IPS-20b (cell line): ENCODE measurements around the gene MAP3K14.

Source experiments
- H3K27ac ChIP-seq: one replicate; pipeline ENCODE4 v1.5.1; 2013; ENCODE audit warnings: low read length
- H3K27me3 ChIP-seq: 2 replicates; pipeline ENCODE4 v1.6.1; 2013; ENCODE audit warnings: mild to moderate bottlenecking, low read length, inconsistent platforms; ENCODE audit not compliant: insufficient read depth
- H3K36me3 ChIP-seq: 2 replicates; pipeline ENCODE4 v1.6.1; 2013; ENCODE audit warnings: low read depth, mild to moderate bottlenecking, inconsistent platforms, low read length, moderate library complexity; ENCODE audit not compliant: insufficient read depth
- H3K4me1 ChIP-seq: 2 replicates; pipeline ENCODE4 v1.6.1; 2013; ENCODE audit warnings: mild to moderate bottlenecking, control low read depth, inconsistent platforms, low read length, moderate library complexity; ENCODE audit not compliant: insufficient read depth
- H3K4me3 ChIP-seq: 2 replicates; pipeline ENCODE4 v1.5.1; 2013; ENCODE audit warnings: mild to moderate bottlenecking, low read length, inconsistent platforms
- H3K9ac ChIP-seq: 2 replicates; pipeline ENCODE4 v1.6.1; 2013; ENCODE audit warnings: low read depth, mild to moderate bottlenecking, inconsistent platforms, low read length, moderate library complexity
- H3K9me3 ChIP-seq: 2 replicates; pipeline ENCODE4 v1.6.1; 2013; ENCODE audit warnings: mild to moderate bottlenecking, low read depth, low read length, inconsistent platforms; ENCODE audit not compliant: insufficient read depth

The MAP3K14 gene

GRCh38 chr17:45316434-45317110, at the start of gene MAP3K14:
MAP3K14 (minus strand) TSS chr17:45317020; CDS start chr17:45290745, 26,275 bp downstream.
- H3K4me1 ChIP-seq, result peaks cover 7% of the 10 kb centered on the region
- H3K36me3 ChIP-seq, result no peaks in the 10 kb centered on the region
- peak within 1 kb of the TSS; percentile 75 for H3K4me3 ChIP-seq
- no peak within 1 kb of the TSS for H3K27ac ChIP-seq
- peak within 1 kb of the TSS; percentile 70; the same call in 1 of the 2 replicates for H3K9ac ChIP-seq
- peaks cover 16% of the 10 kb centered on the region for H3K27me3 ChIP-seq
- no peaks in the 10 kb centered on the region for H3K9me3 ChIP-seq

DNA sequence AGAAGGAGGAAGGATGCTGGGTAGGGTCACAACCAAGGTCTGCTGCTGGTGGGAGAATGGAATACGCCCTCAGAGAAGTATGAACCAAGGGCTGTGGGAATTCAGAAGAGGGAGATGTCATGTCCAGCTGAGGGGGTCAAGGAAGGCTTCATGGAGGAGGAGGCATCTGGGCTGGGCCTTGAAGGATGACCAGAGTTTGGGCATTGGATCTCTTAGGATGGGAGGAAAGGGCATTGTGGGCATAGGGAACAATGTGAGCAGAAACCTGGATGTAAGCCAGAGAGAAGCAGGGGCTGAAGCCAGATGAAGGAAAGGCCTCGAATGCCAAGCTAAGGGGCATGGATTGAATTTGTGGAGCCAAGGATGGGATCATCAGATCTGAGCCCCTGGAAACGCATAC, 49.2 kb upstream of the MAP3K14 start:
- no peak overlapping the region for H3K27ac ChIP-seq
- H3K27me3 ChIP-seq, result no peaks in the 10 kb centered on the region

GRCh38 chr17:45364531-45365390, 47.9 kb upstream of the MAP3K14 start:
- no peaks in the 10 kb centered on the region for H3K9me3 ChIP-seq
- peaks cover 5% of the 10 kb centered on the region; the same call in 1 of the 2 replicates for H3K4me1 ChIP-seq
- H3K36me3 ChIP-seq, result no peaks in the 10 kb centered on the region
- peak overlapping the region; percentile 65; the same call in 1 of the 2 replicates for H3K9ac ChIP-seq
- no peak overlapping the region for H3K4me3 ChIP-seq
- H3K27me3 ChIP-seq, result no peaks in the 10 kb centered on the region
- H3K27ac ChIP-seq, result peak overlapping the region; percentile 63

More for the DNA sequence above, 49.2 kb upstream of the MAP3K14 start:
- H3K36me3 ChIP-seq, result no peaks in the 10 kb centered on the region
- no peak overlapping the region for H3K4me3 ChIP-seq
- H3K4me1 ChIP-seq, result peaks cover 9% of the 10 kb centered on the region
- H3K9me3 ChIP-seq, result no peaks in the 10 kb centered on the region
- no peak overlapping the region for H3K9ac ChIP-seq

GRCh38 chr17:45363498-45363897, 46.7 kb upstream of the MAP3K14 start:
- no peaks in the 10 kb centered on the region for H3K27me3 ChIP-seq
- H3K4me1 ChIP-seq, result peaks cover 5% of the 10 kb centered on the region; the same call in 1 of the 2 replicates
- no peak overlapping the region for H3K27ac ChIP-seq
- H3K9me3 ChIP-seq, result no peaks in the 10 kb centered on the region
- no peak overlapping the region for H3K9ac ChIP-seq
- no peak overlapping the region for H3K4me3 ChIP-seq
- no peaks in the 10 kb centered on the region for H3K36me3 ChIP-seq

DNA sequence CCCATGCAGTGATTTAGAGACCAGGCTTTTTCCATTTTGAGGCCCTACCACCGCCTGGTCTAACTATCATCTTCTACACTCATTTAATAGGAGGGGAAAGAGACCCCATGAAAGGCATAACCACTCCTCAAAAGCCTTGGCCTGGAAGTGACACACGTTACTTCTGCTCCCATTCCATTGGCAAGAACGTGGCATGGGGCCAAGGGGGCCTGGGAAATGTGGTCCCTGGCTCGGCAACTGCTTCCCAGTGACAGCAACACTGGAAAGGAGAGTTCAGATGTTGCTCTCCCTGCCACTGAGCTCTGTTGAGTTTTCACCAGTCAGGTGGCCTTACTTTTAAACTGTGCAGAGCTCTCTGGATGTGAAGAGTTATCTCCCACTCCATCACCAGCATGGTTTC, 45.2 kb upstream of the MAP3K14 start:
- Histone ChIP-seq H3K36me3 (no peaks in the 10 kb centered on the region), H3K4me3 (no peak overlapping the region), H3K9ac (no peak overlapping the region), H3K27me3 (no peaks in the 10 kb centered on the region), H3K4me1 (peaks cover 5% of the 10 kb centered on the region; the same call in 1 of the 2 replicates), H3K9me3 (no peaks in the 10 kb centered on the region), H3K27ac (no peak overlapping the region)

DNA sequence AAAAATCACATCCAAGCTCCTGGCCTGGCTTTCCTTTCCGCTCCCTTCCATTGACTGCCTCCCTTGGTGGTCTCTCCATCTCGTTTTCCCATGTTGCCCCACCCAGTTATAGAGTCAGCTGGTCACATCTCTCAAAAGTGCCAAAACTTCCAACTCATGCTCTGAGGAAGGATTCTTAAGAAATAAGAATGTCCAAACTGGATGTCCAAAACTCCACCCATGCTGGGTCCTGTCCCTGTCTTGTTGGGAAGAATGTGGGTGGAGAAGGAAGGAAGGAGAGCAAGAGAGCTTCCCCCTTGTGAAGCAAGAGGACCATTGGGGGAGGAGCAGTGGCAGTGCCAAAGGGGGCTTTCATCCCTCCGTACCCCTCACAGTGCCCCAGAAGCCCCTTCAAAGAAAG, 44.6 kb upstream of the MAP3K14 start:
- H3K27me3 ChIP-seq, result no peaks in the 10 kb centered on the region
- H3K4me3 ChIP-seq, result no peak overlapping the region
- H3K4me1 ChIP-seq, result peaks cover 5% of the 10 kb centered on the region; the same call in 1 of the 2 replicates
- H3K36me3 ChIP-seq, result no peaks in the 10 kb centered on the region
- no peak overlapping the region for H3K27ac ChIP-seq
- H3K9me3 ChIP-seq, result no peaks in the 10 kb centered on the region
- H3K9ac ChIP-seq, result no peak overlapping the region

GRCh38 chr17:45357364-45357997, 40.7 kb upstream of the MAP3K14 start:
- Histone ChIP-seq H3K4me3 (no peak overlapping the region), H3K27me3 (no peaks in the 10 kb centered on the region), H3K4me1 (no peaks in the 10 kb centered on the region), H3K9me3 (no peaks in the 10 kb centered on the region), H3K27ac (no peak overlapping the region), H3K9ac (no peak overlapping the region), H3K36me3 (no peaks in the 10 kb centered on the region)

DNA sequence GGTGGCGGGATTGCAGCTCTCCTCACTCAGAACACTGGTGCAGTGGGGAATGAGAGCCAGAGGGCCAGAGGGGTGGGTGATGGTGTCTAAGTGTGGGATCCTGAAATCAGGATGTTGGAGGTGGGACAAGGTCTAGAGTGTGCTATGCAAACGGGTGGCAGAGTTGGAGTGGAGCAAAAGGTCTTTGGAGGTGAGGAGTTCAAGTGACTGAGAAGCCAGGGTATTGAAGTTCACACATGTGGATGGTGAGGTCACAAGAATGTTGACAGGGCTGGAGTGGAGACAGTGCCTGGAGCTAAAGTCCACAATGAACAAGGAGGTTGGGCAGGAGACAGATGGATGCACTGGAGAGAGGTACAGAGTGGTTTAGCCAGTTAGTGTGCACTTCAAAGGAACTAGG, 38.3 kb upstream of the MAP3K14 start:
- Histone ChIP-seq H3K4me3 (no peak overlapping the region), H3K36me3 (no peaks in the 10 kb centered on the region), H3K9me3 (no peaks in the 10 kb centered on the region), H3K9ac (no peak overlapping the region), H3K4me1 (no peaks in the 10 kb centered on the region), H3K27ac (no peak overlapping the region), H3K27me3 (no peaks in the 10 kb centered on the region)

DNA sequence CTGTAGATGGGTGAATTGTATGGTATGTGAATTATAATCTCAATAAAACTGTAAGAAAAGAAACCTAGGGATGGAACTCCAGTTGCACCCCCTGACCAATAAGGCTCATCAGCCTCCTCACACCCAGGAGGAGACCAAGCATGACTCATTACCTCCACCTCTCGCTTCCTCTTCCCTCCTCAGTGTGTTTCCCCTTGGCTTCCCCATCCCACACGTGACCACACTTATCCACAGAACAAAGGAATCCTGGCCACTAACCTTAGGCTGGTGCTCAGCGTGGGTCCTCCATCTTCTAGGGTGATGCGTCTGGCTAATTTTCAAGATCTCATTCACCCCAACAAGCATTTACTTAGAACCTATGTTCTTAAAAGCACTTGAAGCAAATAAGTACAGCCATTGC, 36.2 kb upstream of the MAP3K14 start:
- Histone ChIP-seq H3K9me3 (no peaks in the 10 kb centered on the region), H3K36me3 (no peaks in the 10 kb centered on the region), H3K27me3 (no peaks in the 10 kb centered on the region), H3K4me1 (no peaks in the 10 kb centered on the region), H3K9ac (no peak overlapping the region), H3K4me3 (no peak overlapping the region), H3K27ac (no peak overlapping the region)

GRCh38 chr17:45351831-45352230, 35.0 kb upstream of the MAP3K14 start:
- Histone ChIP-seq H3K9ac (no peak overlapping the region), H3K36me3 (no peaks in the 10 kb centered on the region), H3K9me3 (no peaks in the 10 kb centered on the region), H3K27ac (no peak overlapping the region), H3K4me3 (no peak overlapping the region), H3K27me3 (no peaks in the 10 kb centered on the region), H3K4me1 (no peaks in the 10 kb centered on the region)

DNA sequence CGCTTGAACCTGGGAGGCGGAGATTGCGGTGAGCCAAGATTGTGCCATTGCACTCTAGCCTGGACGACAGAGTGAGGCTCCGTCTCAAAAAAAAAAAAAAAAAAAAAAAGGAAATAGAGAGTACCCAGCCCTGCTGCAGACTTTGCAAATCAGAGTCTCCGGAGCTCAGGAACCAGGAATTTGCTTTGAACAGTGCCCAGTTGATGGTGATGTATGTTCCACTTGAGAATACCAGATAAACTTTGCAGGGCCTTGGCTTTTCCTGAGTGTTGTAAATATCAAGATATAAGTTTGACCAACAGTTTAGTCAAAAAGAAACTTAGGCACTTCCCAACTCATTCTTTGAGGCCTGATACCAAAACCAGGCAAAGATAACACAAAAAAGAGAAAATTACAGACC, 30.6 kb upstream of the MAP3K14 start:
- no peaks in the 10 kb centered on the region for H3K9me3 ChIP-seq
- no peaks in the 10 kb centered on the region for H3K36me3 ChIP-seq
- no peak overlapping the region for H3K27ac ChIP-seq

More for the DNA sequence above, 30.6 kb upstream of the MAP3K14 start:
- Histone ChIP-seq H3K4me3 (no peak overlapping the region), H3K27me3 (no peaks in the 10 kb centered on the region), H3K9ac (no peak overlapping the region), H3K4me1 (no peaks in the 10 kb centered on the region)
